ENCODE results near the gene SYTL5.
"Not testable (repeated sequence)": the region's sequence is repeated elsewhere in the genome, so short reads cannot be mapped to it uniquely, and the experiment has no call there.

The SYTL5 gene

GRCh38 chrX:38006291-38006690 lies at the start of gene SYTL5:
SYTL5 (plus strand) TSS chrX:38006553; CDS start chrX:38033890, 27,337 bp downstream.
- DNase-seq = peak; percentile 41

GRCh38 chrX:37958525-37959211 lies 47.7 kb upstream of the SYTL5 start:
- DNase-seq = no peak

DNA sequence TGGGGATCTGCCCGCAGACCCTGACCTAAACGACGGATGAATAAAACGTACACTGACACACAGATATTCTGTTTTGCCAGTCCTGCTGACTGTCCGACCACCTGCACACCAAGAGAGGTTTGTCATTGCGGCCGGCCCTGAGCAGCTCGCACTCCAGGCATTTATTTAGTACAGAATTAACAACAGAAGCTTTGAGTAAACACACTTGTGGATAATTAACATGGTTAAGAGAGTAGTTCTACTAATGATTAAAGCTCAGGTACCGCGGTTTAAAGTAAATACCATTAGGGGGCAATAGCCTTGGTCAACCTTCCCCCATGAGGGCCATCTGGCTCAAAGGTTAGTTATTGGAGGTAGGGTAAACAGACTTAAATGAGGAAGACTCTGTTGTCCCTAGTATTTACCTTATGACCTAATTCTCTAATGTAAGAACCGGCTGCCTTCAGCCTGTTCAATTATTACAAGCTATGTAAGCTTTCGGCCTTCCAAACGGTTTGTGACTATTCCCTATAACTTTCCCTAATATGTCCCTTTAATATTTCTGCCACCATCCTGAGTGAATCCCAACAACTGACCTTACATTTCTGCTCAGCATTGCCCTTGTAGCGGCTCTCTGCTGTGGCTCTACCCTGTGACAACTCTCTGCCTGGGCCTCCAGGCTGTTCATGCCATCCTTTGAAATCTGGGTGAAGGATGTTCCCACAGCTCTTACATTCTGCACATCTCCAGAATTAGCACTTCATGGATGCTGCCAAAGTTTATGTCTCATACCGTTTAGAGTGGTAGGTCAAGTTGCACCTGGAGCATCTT lies 46.9 kb upstream of the SYTL5 start:
- DNase-seq = peak; percentile 34

- DNase-seq = no peak
These were observed 45.2 kb upstream of the SYTL5 start for GRCh38 chrX:37961118-37961517.

DNA sequence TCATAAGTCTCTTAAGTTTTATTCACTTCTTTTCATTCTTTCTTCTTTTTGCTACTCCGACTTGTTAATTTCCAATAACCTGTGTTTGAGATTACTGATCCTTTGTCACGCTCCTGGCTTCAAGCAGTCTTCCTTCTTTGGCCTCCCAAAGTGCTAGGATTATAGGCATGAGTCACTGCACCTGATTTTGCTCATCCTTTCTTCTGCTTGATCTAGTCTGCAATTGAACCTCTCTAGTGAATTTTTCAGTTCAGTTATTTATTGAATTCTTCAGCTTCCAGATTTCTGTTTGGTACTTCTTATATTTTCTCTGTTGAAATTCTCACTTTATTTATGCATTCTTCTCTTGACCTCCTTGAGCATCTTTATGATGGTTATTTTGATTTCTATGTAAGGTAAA lies 38.6 kb upstream of the SYTL5 start:
- no peak for DNase-seq

DNA sequence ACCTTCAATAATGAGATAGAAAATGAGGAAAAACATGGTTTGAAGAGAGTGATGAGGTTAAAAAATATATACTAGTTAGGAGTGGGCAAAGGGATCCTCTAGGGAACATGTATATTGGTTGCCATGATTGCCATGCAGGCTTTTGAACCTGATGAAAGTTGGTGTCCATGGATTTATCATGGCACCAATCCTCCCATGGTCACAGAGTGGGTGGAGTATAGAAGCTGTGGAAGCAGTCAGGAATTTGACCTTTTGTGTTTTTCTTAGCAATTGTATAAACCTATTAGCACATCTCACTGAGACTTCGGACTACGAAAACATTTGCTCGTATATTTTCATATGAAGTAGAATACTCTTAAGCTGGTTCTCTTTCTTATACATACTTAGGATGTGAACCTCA lies 30.9 kb upstream of the SYTL5 start:
- DNase-seq = no peak

- no peak for DNase-seq
These were observed 30.2 kb upstream of the SYTL5 start for GRCh38 chrX:37976153-37976552.

DNA sequence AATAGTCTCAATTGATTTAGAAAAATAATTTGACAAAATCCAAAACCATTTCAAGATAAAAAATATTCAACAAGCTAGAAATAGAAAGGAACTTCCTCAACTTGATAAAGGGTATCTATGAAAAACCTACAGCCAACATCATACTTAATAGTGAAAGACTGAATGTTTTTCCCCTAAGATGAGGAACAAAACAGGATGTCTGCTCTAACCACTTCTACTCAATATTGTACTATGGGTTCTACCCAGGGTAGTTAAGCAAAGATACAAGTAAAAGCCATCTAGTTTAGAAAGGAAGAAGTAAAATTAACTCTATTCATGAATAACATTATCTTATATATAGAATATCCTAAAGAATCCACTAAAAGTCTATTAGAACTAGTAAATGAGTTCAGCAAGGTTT lies 21.5 kb upstream of the SYTL5 start:
- DNase-seq = no peak

DNA sequence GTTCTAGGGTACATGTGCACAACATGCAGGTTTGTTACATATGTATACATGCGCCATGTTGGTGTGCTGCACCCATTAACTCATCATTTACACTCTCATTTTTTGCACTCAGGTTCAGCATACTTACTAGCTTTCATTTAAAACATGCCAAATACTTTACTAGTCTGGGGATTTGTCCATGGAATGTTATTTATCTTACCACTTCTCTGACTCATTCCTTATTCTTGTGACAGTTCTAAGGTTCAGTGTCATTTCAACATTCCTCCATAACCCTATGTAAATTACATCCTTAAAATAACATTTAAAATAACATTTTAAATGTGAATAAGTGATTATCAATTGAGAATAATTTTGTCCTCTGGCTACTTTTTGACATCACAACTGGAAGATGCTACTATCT lies 19.5 kb upstream of the SYTL5 start:
- no peak for DNase-seq

GRCh38 chrX:37989304-37989703 lies 17.0 kb upstream of the SYTL5 start:
- no peak for DNase-seq

- DNase-seq = not testable (repeated sequence)
These were observed 15.1 kb upstream of the SYTL5 start for GRCh38 chrX:37991303-37991702.

DNA sequence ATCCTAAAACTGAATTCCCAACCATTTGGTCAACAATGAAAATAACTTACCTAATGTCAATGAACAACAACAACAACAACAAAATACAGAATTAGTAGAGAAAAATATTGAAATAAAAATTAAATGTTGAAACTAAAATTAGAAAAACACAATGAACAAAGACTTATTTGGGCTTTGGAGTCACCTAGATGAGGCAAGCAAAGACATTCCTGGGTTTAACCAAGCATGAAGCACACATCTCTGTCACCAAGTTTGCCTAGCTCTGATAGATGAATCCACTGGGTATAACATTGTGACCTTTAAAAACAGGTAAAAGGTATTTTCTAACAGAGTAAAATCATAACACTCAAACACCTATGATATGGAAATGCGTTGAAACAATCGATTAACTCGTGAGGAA lies 13.2 kb upstream of the SYTL5 start:
- DNase-seq = no peak

DNA sequence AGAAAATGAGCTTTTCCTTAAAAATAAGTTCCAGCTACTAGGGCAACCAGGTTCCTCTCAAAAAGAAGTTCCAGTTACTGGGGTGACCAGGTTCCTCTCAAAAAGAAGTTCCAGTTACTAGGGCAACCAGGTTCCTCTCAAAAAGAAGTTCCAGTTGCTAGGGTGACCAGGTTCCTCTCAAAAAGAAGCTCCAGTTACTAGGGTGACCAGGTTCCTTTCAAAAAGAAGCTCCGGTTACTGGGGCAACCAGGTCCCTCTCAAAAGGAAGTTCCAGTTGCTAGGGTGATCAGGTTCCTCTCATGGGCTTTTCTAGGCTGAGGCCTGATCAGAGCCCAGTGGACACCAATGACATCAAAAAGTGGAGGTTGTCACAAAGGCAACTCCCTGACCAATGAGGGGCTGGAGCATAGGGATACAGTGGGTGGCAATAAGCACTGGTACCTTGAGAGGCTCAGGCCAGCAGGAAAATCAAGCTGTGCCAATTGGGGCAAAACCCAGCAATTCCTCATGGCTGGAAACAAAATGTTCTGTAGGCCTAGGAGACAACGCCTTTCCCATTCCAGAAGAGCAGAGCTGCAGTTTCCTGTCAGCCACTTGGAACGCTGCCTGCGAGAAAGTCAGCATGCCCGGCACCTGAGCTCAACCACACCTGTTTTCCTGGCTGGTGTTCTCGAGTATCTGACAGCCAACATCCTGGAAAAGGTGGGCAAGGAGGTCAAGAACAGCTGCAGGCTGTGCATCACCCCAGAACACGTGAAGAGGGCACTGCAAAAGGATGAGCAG lies 12.3 kb upstream of the SYTL5 start:
- no peak for DNase-seq

GRCh38 chrX:37995428-37995827 lies 10.9 kb upstream of the SYTL5 start:
- DNase-seq = no peak

DNA sequence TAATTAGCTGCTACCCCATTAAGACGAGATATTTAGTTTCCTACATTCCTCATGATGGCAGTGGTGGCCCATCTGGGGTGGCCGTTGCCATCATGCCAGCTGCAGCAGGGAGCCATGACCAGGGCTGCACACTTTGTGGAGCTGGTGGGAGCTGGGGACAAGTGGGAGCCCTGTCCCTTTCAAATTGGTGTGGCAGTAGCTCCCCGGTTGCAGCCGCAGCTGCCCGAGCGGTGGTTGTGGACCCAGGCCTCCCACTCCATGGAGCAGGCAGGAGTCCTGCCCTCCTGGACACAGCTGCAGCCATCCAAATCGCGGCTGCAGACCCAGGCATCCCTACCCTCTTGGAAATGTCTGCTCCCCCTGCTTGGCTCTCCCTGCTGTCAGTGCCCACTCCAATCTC lies 9.3 kb upstream of the SYTL5 start:
- DNase-seq = no peak

GRCh38 chrX:37998586-37999262 lies 7.6 kb upstream of the SYTL5 start:
- peak; percentile 14 for DNase-seq

- DNase-seq = no peak
These were observed 5.6 kb upstream of the SYTL5 start for GRCh38 chrX:38000706-38001105.

DNA sequence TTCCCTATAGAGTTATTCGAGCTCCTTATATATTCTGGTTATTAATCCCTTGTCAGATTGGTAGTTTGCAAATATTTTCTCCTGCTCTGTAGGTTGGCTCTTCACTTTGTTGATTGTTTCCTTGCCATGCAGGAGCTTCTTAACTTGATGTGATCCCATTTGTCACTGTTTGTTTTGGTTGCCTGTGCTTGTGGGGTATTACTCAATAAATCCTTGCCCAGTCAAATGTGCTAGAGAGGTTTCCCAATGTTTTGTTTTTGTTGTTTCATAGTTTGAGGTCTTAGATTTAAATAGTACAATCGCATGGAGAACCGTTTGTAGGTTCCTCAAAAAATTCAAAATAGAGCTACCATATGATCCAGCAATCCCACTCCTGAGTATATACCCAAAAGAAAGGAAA lies 2.3 kb upstream of the SYTL5 start:
- no peak for DNase-seq

GRCh38 chrX:38006778-38007177 lies 425 bp downstream of the SYTL5 start:
- no peak for DNase-seq

DNA sequence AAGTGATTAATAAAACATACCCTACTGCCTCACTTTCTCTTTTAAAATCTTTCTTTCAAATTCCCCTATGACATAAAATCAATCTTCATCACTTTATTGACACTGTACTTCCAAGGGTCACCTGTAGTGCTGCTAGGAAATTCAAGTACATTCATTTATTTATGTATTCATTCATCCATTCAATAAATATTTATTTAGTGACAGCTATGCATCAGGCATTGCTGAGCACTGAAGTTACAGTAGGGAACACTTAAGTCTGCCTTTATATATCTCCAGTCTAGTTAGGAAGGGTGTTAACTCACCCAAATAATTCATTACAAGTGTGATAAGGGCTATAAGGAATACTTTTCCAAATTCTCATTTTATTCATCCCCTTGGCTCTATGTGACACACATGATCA lies 2.3 kb downstream of the SYTL5 start:
- DNase-seq = peak; percentile 33

- DNase-seq = no peak
These were observed 3.3 kb downstream of the SYTL5 start for GRCh38 chrX:38009641-38010040.

DNA sequence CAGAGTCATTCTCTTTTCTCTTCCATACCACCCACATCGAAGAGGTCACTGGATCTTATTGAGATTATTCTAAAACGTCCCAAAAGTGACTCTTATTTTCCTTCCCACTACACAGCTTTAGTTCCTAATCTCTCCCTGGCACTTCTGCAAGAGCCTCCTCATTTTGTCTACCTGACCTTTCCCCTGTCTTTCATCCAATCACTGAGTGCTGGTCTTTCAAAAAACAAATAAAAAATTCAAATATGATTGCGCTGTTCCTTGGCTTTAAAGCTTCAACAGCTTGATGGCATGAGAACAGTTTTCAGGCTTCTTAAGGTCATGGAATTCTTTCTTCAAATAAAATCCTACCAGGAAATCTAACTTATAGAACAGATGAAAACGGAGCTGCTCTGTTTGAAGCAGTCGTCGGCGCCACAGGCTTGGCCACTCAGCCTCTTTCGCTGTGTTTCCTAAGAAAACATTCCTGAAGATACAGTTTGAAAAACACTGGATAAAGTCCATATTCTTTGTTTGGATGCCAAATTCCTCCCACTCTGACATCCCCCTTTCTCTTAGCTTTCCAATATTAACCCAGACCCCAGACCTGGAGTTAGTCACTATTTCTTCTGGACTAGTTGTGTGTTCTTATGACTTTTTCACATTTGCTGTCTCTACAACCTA lies 12.5 kb downstream of the SYTL5 start:
- DNase-seq = no peak

GRCh38 chrX:38028300-38028699 lies 21.9 kb downstream of the SYTL5 start:
- no peak for DNase-seq

Measured in NCI-H510A treated with DMSO at 0.1 percent for 48 hours (cell line).